GM12878 (cell line): Measurements from ENCODE around the gene FAM228B. TPM values are rescaled to one million over a fixed set of nuclear protein-coding genes. Genes with fewer than 3 reads are reported as not detected.

Source experiments
- ATAC-seq: fragments of 200-7000 bp; cut with Tn5 transposase; 3 replicates; pipeline ENCODE4 v1.9.1; 2020; ENCODE audit warnings: mild to moderate bottlenecking, moderate library complexity
- BruUV-seq: library from RNA; stranded (reverse); fragments of 400-500 nt; replicated peaks from 2 replicates; lab custom pipeline; 2021; lab: Mats Ljungman, UMichigan
- CTCF ChIA-PET: fragments of 300-600 bp; sonication (Branson Sonifier 250); formaldehyde crosslinking; extraction: SDS; loops from one replicate; lab custom pipeline; 2021; ENCODE audit warnings: inconsistent platforms; lab: Yijun Ruan, JAX
- POLR2A ChIA-PET: fragments of 350-600 bp; formaldehyde crosslinking; extraction: SDS; loops from one replicate; lab custom pipeline; 2021; ENCODE audit warnings: inconsistent platforms; lab: Charles Lee
- RAD21 ChIA-PET: fragments of 300-600 bp; sonication (Branson Sonifier 250); formaldehyde crosslinking; loops from one replicate; lab custom pipeline; 2023; ENCODE audit warnings: antibody characterized with exemption; ENCODE audit not compliant: unreplicated experiment; lab: Charles Lee
- SMC1A ChIA-PET: fragments of 300-600 bp; sonication (Branson Sonifier 250); formaldehyde crosslinking; loops from one replicate; lab custom pipeline; 2023; ENCODE audit not compliant: unreplicated experiment, uncharacterized antibody; lab: Charles Lee
- DNase-seq: peaks from one replicate; pipeline ENCODE4 v3.0.0-alpha.2; 2011; ENCODE audit warnings: low read depth, low spot score
- FAIRE-seq: peaks from 3 replicates; lab custom pipeline; 2011; peaks lifted over from hg19 to GRCh38; lab: Jason Lieb, UNC
- H2AFZ ChIP-seq: 2 replicates; pipeline ENCODE4 v1.6.0; 2011; ENCODE audit warnings: low read depth, low read length, control low read depth; ENCODE audit not compliant: control insufficient read depth
- H3K27ac ChIP-seq: 2 replicates; pipeline ENCODE4 v1.5.1; 2011; ENCODE audit warnings: control low read depth; ENCODE audit not compliant: control insufficient read depth, insufficient read depth
- H3K27me3 ChIP-seq, 2 experiments: replicated peaks in 1 of 2; 2 replicates each; pipeline versions ENCODE4 v1.6.0 to v1.6.1; 2011; ENCODE audit warnings: low read length in 1 of 2; ENCODE audit not compliant: control insufficient read depth in 2 of 2, insufficient read depth in 2 of 2
- H3K36me3 ChIP-seq, 2 experiments: 2 replicates each; pipeline ENCODE4 v1.5.1; 2011; ENCODE audit warnings: low read length in 1 of 2; ENCODE audit not compliant: control insufficient read depth in 2 of 2, insufficient read depth in 2 of 2
- H3K4me1 ChIP-seq: 2 replicates; pipeline ENCODE4 v1.6.1; 2011; ENCODE audit warnings: mild to moderate bottlenecking, low read length, moderate library complexity, mixed read lengths; ENCODE audit not compliant: control insufficient read depth, insufficient read depth
- H3K4me2 ChIP-seq: 2 replicates; pipeline ENCODE4 v1.6.0; 2011; ENCODE audit warnings: control low read depth; ENCODE audit not compliant: control insufficient read depth, insufficient read depth
- H3K4me3 ChIP-seq: fragments of 200-600 bp; sonication (generic); 2 replicates; pipeline ENCODE4 v1.5.1; 2016
- H3K79me2 ChIP-seq: 2 replicates; pipeline ENCODE4 v1.6.0; 2011; ENCODE audit warnings: low read length; ENCODE audit not compliant: control insufficient read depth, insufficient read depth
- H3K9ac ChIP-seq: 2 replicates; pipeline ENCODE4 v1.8.0; 2011; ENCODE audit warnings: low read length, control low read depth, mixed read lengths; ENCODE audit not compliant: control insufficient read depth, insufficient read depth
- H3K9me3 ChIP-seq: replicated peaks from 3 replicates; pipeline ENCODE4 v1.5.1; 2011; ENCODE audit warnings: mild to moderate bottlenecking, low read length; ENCODE audit not compliant: control insufficient read depth, insufficient read depth
- H4K20me1 ChIP-seq: 2 replicates; pipeline ENCODE4 v1.6.0; 2011; ENCODE audit not compliant: control insufficient read depth, insufficient read depth
- BACH1 ChIP-seq: fragments of 450-650 bp; IDR thresholded peaks from 2 replicates; pipeline ENCODE4 v1.6.1; 2017; ENCODE audit warnings: mild to moderate bottlenecking, borderline replicate concordance
- CHD2 ChIP-seq: IDR thresholded peaks from 2 replicates; pipeline ENCODE4 v1.6.1; 2011; ENCODE audit warnings: low read depth, low read length, improper control_type of control experiment, borderline replicate concordance
- NR2C2 ChIP-seq: IDR thresholded peaks from 2 replicates; pipeline ENCODE4 v1.6.1; 2011; ENCODE audit warnings: borderline replicate concordance, low read depth; ENCODE audit not compliant: control insufficient read depth, insufficient read length
- POU2F2 ChIP-seq: IDR thresholded peaks from 3 replicates; pipeline ENCODE4 v1.6.1; 2011; ENCODE audit warnings: low read depth, mild to moderate bottlenecking, low read length, borderline replicate concordance
- SMAD5 ChIP-seq: IDR thresholded peaks from 2 replicates; pipeline ENCODE4 v1.6.1; 2016; ENCODE audit warnings: antibody characterized with exemption, low read depth
- TCF3 ChIP-seq: IDR thresholded peaks from 2 replicates; pipeline ENCODE4 v1.6.1; 2012; ENCODE audit warnings: low read depth, mild to moderate bottlenecking, low read length, borderline replicate concordance; ENCODE audit not compliant: insufficient read depth
- ZBTB4 ChIP-seq: fragments of 450-650 bp; formaldehyde crosslinking; IDR thresholded peaks from 2 replicates; pipeline ENCODE4 v1.4.0; 2022; ENCODE audit warnings: mild to moderate bottlenecking, moderate library complexity
- ZNF274 ChIP-seq: IDR thresholded peaks from one replicate; pipeline ENCODE4 v1.8.0; 2011; ENCODE audit not compliant: insufficient read length, insufficient read depth
- WGBS: methylation state at CpG from one replicate; pipeline ENCODE4 v1.1.6; 2016; ENCODE audit warnings: low lambda C conversion rate; ENCODE audit not compliant: insufficient replicate concordance, insufficient coverage; ENCODE audit errors: missing lambda C conversion rate; 5-methylcytosine and 5-hydroxymethylcytosine counted together
- in situ Hi-C: fragments of 300-500 bp; cut with MboI; formaldehyde crosslinking; loops from 9 replicates; pipeline ENCODE4 v1.14.3; 2018; ENCODE audit warnings: mixed read lengths
- intact Hi-C: fragments of 100-400 bp; cut with micrococcal nuclease; formaldehyde crosslinking; loops from one replicate; pipeline ENCODE4 v1.14.2; 2022; ENCODE audit not compliant: unreplicated experiment
- polyA plus RNA-seq, 11 experiments: library from polyadenylated mRNA; depleted of rRNA in 4 of 11; unstranded in 6 of 11; stranded (reverse) in 5 of 11; fragments of >200 nt; fragmentation: Nextera tagmentation in 4 of 11; fragmentation: Illumina TruSeq in 1 of 11; extraction: Ambion mirVana in 4 of 11; extraction: Trizol in 1 of 11; gene quantifications; 1 replicate in 1 of 11; 2 replicates in 10 of 11; pipeline versions ENCODE4 v1.2.1 to v1.2.3, GENCODE V29; 2011 to 2016; ENCODE audit warnings: inconsistent platforms in 2 of 11, missing spikeins in 2 of 11, low read depth in 1 of 11
- total RNA-seq, 4 experiments: library from RNA; depleted of rRNA in 3 of 4; stranded (reverse); fragments of >200 nt in 3 of 4; fragmentation: Illumina TruSeq in 1 of 4; extraction: Trizol in 1 of 4; gene quantifications; 2 replicates each; pipeline versions ENCODE4 v1.2.1 to v1.2.3, GENCODE V29; 2013 to 2021

FAM228B gene
- total and polyA plus RNA-seq, 10 of the 15 experiments (the other 5 are each of a cell fraction or from before 2014, with no cell fraction given): 3.9 to 11.0 (median 7.5) TPM

DNA sequence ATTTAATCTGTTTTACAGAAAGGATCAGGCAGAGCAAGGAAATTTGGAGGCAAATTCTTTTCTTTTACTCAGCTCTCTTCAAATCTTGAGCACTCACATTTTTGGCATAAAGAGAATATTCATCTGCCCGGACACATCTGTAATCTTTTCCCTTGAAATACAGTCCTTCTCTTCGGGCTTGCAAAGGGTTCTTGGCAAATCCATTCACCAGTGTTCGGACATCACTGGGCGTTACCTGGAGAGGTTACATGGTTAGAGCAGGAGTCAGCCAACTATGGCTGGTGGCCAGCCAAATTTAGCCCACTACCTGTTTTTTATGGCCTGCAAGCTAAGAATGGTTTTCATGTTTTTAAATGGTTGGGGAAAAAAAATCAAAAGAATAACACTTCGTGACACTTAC lies 2.2 kb upstream of the FAM228B start:
- ATAC-seq (no peak), FAIRE-seq (no peak), DNase-seq (no peak)
- Histone ChIP-seq H2AFZ (no peak overlapping the region), H3K9ac (no peak overlapping the region), H3K79me2 (peaks cover 9% of the 10 kb centered on the region), H3K36me3 (no peaks in the 10 kb centered on the region), H3K27me3 (no peaks in the 10 kb centered on the region), H3K9me3 (no peaks in the 10 kb centered on the region), H3K4me3 (no peak overlapping the region), H3K27ac (no peak overlapping the region), H3K4me2 (no peak overlapping the region), H4K20me1 (no peaks in the 10 kb centered on the region), H3K4me1 (no peaks in the 10 kb centered on the region)
- no TSS peak for BruUV-seq
- ChIA-PET CTCF (interaction anchor here (1.3 to 2.0 kb wide), 2 partner anchors 11 to 37 kb away, joined by 3 to 5 read pairs; no protein-coding TSS in a partner anchor), SMC1A (interaction anchor here (1.2 to 1.5 kb wide), 2 partner anchors 15 to 38 kb away, joined by 3 to 4 read pairs; no protein-coding TSS in a partner anchor), RAD21 (no interaction called here), POLR2A (interaction anchor here (2.2 kb wide), 1 partner anchor 37 kb away, joined by 14 read pairs; the partner anchor contains the start of gene TP53I3)
- no peak for TF ChIP-seq BACH1
- WGBS: 100% methylated on average over 5 of the region's 5 CpGs
- intact Hi-C loops: no loop called here
- in situ Hi-C loops: no loop called here

DNA sequence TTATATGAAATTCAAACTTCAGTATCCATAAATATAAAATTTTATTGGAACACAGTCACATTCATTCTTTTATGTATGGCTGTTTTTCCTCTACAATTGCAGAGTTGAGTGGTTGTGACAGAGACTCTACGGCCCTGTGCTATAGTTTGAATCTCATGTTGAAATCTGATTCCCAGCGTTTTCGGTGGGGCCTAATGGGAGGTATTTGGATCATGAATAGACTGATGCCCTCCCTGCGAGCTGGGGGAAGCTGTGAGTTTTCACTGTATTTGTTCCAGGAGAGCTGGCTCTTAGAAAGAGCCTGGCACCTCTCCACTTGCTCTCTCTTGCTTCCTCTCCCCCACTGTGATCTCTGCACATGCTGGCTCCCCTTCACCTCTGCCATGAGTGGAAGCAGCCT lies 1.8 kb upstream of the FAM228B start:
- in situ Hi-C loops (no loop called here), intact Hi-C loops (no loop called here)
- SMC1A ChIA-PET: interaction anchor here (1.2 to 1.6 kb wide), 3 partner anchors 16 to 38 kb away, joined by 3 to 4 read pairs (median 3); no protein-coding TSS in a partner anchor
- Histone ChIP-seq H3K4me1 (no peaks in the 10 kb centered on the region), H3K27me3 (no peaks in the 10 kb centered on the region), H3K9me3 (no peaks in the 10 kb centered on the region), H3K4me2 (no peak overlapping the region), H3K27ac (no peak overlapping the region), H3K9ac (no peak overlapping the region), H3K79me2 (peaks cover 9% of the 10 kb centered on the region), H2AFZ (no peak overlapping the region), H3K36me3 (no peaks in the 10 kb centered on the region), H3K4me3 (no peak overlapping the region), H4K20me1 (no peaks in the 10 kb centered on the region)
- WGBS: 95% methylated on average over 4 of the region's 4 CpGs
- no peak for TF ChIP-seq ZBTB4 (CRISPR knock-in tag)
- TF ChIP-seq CHD2: no peak
- no peak for TF ChIP-seq NR2C2
- TF ChIP-seq SMAD5: no peak
- no peak for TF ChIP-seq POU2F2
- TF ChIP-seq ZNF274: no peak
- TF ChIP-seq TCF3: no peak
- FAIRE-seq (no peak), ATAC-seq (no peak), DNase-seq (no peak)
- no TSS peak for BruUV-seq
- CTCF ChIA-PET: interaction anchor here (1.3 to 2.0 kb wide), 4 partner anchors 11 to 297 kb away, joined by 3 to 5 read pairs (median 4); partner anchors contain the start of gene ATAD2B
- RAD21 ChIA-PET: interaction anchor here (1.4 to 1.5 kb wide), 2 partner anchors 37 to 194 kb away, joined by 6 to 7 read pairs; partner anchors contain the start of genes ATAD2B and TP53I3
- POLR2A ChIA-PET: interaction anchor here (1.3 to 2.2 kb wide), 3 partner anchors 37 to 74 kb away, joined by 3 to 14 read pairs (median 4); partner anchors contain the start of genes SF3B6, TP53I3 and WDCP
